HL-60 (cell line): ENCODE results near the gene BCL7A.

Experiments used
- GABPA ChIP-seq: IDR thresholded peaks from 2 replicates; pipeline ENCODE4 v1.6.1; 2012; ENCODE audit warnings: low read depth
- POLR2AphosphoS5 ChIP-seq: IDR thresholded peaks from 2 replicates; pipeline ENCODE4 v1.6.1; 2012; ENCODE audit warnings: low read depth
- SPI1 ChIP-seq: IDR thresholded peaks from 2 replicates; pipeline ENCODE4 v1.6.1; 2012; ENCODE audit warnings: low read depth, mild to moderate bottlenecking, borderline replicate concordance
- TF ChIP-seq, protein P1 (sequence below): IDR thresholded peaks from one replicate; pipeline ENCODE4 v1.5.1; 2011; ENCODE audit warnings: low read length, control low read depth, inconsistent platforms; ENCODE audit not compliant: insufficient read depth
- TF ChIP-seq, protein P2 (sequence below): IDR thresholded peaks from 2 replicates; pipeline ENCODE4 v1.6.1; 2012; ENCODE audit warnings: low read depth; ENCODE audit not compliant: insufficient replicate concordance

DNA sequence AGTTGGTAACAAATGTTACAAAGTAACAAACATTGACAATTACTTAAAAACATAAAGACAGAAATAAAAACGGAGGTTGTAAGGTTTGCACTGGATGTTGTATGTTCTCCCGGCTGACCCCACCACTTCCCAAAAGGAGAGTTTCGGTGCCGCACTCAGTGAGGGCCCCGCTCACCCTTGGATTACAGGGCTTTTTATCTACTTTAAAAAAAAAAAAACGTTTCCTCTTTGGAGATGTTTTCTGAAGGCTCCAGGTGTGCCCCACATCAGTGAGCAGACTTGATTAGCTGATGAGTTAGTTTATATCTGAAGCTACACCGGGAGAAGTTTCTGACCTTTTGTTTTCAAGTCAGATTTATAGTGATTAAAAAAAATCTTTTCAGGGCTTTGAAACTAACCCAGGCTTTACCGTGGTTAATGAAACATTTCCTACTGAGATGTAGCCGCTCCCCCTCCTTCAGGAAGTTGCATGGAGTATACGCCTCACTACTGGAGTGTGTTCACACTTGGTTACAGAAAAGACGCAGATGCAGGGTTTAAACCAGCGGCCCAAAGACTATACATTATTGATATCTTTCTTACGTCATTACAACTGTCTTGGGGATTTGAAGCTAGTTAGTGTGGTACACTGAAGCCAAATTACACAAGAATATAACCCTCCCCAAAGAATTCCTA lies 38.0 kb upstream of the BCL7A start:
- TF ChIP-seq, protein P1, sequence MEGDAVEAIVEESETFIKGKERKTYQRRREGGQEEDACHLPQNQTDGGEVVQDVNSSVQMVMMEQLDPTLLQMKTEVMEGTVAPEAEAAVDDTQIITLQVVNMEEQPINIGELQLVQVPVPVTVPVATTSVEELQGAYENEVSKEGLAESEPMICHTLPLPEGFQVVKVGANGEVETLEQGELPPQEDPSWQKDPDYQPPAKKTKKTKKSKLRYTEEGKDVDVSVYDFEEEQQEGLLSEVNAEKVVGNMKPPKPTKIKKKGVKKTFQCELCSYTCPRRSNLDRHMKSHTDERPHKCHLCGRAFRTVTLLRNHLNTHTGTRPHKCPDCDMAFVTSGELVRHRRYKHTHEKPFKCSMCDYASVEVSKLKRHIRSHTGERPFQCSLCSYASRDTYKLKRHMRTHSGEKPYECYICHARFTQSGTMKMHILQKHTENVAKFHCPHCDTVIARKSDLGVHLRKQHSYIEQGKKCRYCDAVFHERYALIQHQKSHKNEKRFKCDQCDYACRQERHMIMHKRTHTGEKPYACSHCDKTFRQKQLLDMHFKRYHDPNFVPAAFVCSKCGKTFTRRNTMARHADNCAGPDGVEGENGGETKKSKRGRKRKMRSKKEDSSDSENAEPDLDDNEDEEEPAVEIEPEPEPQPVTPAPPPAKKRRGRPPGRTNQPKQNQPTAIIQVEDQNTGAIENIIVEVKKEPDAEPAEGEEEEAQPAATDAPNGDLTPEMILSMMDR, result no peak
- TF ChIP-seq GABPA (no peak), POLR2AphosphoS5 (no peak), SPI1 (no peak)
- TF ChIP-seq, protein P2, sequence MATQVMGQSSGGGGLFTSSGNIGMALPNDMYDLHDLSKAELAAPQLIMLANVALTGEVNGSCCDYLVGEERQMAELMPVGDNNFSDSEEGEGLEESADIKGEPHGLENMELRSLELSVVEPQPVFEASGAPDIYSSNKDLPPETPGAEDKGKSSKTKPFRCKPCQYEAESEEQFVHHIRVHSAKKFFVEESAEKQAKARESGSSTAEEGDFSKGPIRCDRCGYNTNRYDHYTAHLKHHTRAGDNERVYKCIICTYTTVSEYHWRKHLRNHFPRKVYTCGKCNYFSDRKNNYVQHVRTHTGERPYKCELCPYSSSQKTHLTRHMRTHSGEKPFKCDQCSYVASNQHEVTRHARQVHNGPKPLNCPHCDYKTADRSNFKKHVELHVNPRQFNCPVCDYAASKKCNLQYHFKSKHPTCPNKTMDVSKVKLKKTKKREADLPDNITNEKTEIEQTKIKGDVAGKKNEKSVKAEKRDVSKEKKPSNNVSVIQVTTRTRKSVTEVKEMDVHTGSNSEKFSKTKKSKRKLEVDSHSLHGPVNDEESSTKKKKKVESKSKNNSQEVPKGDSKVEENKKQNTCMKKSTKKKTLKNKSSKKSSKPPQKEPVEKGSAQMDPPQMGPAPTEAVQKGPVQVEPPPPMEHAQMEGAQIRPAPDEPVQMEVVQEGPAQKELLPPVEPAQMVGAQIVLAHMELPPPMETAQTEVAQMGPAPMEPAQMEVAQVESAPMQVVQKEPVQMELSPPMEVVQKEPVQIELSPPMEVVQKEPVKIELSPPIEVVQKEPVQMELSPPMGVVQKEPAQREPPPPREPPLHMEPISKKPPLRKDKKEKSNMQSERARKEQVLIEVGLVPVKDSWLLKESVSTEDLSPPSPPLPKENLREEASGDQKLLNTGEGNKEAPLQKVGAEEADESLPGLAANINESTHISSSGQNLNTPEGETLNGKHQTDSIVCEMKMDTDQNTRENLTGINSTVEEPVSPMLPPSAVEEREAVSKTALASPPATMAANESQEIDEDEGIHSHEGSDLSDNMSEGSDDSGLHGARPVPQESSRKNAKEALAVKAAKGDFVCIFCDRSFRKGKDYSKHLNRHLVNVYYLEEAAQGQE, result no peak
